ENCODE data around the gene SCNN1B.
"Not testable (repeated sequence)": the region's sequence is repeated elsewhere in the genome, so short reads cannot be mapped to it uniquely, and the experiment has no call there.

Gene SCNN1B, protein sequence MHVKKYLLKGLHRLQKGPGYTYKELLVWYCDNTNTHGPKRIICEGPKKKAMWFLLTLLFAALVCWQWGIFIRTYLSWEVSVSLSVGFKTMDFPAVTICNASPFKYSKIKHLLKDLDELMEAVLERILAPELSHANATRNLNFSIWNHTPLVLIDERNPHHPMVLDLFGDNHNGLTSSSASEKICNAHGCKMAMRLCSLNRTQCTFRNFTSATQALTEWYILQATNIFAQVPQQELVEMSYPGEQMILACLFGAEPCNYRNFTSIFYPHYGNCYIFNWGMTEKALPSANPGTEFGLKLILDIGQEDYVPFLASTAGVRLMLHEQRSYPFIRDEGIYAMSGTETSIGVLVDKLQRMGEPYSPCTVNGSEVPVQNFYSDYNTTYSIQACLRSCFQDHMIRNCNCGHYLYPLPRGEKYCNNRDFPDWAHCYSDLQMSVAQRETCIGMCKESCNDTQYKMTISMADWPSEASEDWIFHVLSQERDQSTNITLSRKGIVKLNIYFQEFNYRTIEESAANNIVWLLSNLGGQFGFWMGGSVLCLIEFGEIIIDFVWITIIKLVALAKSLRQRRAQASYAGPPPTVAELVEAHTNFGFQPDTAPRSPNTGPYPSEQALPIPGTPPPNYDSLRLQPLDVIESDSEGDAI

GRCh38 chr16:23302045-23302956, at the start of gene SCNN1B:
Gene SCNN1B (plus strand): TSS chr16:23302302. CDS start chr16:23348600, 46,298 bp downstream.
- DNase-seq, result no peak

DNA sequence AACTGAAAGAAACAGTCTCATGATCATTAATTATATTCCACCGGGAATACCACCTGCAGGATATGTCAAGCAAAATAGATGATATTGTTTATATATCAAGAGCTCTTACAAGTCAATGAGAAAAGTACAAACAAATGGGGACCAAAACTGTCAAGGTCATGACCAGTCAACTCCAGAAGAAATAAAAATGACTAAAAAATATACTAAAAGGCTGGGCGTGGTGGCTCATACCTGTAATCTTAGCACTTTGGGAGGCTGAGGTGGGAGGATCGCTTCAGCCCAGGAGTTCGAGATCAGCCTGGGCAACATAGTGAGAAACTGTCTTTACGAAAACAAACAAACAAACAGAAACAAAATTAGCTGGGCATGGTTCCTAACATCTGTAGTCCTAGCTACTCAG, 49.8 kb upstream of the SCNN1B start:
- no peak for DNase-seq

- DNase-seq, result not testable (repeated sequence)
Measured at GRCh38 chr16:23253650-23254049, 48.5 kb upstream of the SCNN1B start.

GRCh38 chr16:23254338-23254737, 47.8 kb upstream of the SCNN1B start:
- no peak for DNase-seq

DNA sequence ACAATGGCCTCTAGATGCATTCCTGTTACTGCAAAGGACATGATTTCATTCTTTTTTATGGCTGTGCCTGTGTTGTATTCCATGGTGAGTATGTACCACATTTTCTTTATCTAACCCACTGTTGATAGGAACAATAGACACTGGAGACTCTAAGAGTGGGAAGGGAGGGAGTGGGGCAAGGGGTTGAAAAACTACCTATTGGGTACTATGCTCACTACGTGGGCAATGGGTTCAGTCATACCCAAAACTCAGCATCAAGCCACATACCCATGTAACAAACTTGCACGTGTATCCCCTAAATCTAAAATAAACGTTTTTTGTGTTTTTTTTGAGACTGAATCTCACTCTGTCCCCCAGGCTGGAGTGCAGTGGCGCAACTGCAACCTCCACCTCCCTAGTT, 47.1 kb upstream of the SCNN1B start:
- DNase-seq, result no peak

DNA sequence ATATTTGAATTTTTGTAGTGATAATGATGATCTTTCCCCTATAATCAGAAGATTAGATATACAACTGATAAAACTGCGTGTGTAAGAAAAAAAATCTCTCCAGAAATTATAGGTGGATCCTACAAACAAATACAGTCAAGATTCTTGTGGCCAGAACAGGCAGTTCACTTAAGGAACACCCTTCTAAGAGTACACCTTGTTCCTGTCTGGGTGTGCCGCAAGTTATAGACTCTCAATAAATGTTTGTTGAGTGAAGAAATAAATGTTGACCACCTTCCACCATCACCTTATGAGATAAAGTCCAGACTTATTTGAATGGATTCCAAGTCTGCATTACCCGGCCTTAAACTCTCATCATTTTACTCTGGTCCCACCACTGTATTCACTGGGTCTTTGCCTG, 45.7 kb upstream of the SCNN1B start:
- no peak for DNase-seq

DNA sequence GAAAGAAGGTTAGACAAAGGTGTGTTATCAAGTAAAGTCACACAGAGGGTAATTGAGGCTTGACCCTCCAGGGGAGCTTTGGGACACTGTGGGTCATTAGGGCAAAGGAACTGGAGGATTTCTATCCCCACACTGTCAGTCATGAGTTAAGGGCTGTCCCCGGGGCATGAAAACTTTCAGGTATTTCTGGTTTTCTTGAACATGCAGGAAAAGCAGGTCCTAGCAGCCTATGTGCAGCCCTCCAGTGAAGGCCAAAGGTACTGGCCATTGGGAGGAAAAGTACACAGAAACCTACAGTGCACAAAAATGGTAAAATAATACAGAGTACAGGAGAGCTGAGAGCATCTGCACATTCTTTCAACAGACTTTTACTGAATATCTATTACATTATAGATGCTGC, 44.4 kb upstream of the SCNN1B start:
- no peak for DNase-seq

- DNase-seq, result no peak
Measured at GRCh38 chr16:23258919-23259237, 43.2 kb upstream of the SCNN1B start.

GRCh38 chr16:23267647-23268046, 34.5 kb upstream of the SCNN1B start:
- DNase-seq, result no peak

DNA sequence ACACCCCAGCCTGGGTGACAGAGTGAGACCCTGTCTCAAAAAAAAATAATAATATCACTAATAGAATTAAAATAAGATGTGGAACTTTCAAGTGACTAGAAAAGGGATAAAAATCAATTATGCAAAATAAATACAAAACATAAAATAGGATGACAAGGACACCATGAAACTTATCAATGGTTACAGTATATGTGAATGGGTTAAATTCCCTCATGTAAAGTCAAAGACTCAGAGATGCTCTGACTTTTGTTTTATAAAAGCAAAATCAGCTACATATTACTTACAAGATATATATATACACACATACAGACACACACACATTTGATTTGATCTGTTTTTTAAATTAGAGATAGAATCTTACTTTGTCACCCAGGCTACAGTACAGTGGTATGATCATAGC, 33.5 kb upstream of the SCNN1B start:
- no peak for DNase-seq

DNA sequence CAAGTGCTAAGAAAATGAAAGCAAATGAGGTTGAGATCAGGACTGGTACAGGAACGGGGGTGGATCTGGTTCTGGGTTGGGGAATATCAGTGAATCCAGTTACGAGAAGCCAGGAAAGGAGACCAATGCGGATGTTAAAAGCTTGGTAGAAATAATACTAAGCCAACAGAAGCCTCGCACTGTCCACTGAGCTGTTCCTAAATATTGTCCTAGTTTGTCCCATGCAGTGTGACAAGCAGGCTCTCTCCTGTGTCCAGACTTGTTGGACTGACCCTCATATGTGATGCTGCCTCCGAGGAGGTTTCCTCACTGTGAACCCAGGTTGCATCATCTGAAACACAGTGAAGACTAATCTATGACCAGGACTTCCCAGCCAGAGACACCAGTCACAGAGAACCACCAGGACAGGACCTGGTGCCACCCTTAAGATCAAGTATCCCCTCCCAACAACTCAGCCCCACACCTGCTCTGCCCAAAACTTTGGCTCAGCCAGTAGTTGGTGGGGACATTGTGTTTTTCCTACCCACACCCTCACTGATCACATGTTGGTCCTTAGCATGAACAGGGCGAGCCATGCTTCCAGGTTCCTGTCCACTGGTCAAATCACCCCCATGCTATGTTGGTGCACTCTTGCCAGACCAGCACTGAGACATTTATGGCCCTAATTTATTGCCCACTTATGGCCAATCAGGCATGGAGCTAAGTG, 32.7 kb upstream of the SCNN1B start:
- DNase-seq, result no peak

DNA sequence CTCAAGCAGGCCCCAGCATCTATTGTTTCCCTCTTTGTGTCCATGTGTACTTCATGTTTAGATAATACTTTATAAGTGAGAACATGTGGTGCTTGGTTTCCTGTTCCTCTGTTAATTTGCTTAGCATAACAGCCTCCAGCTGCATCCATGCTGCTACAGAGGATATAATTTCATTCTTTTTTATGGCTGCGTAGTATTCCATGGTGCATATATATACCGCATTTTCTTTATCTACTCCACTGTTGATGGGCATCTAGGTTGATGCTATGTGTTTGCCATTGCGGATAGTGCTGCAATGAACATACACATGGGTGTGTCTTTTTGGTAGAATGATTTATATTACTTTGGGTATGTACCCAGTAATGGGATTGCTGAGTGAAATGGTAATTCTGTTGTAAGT, 31.4 kb upstream of the SCNN1B start:
- DNase-seq, result no peak

DNA sequence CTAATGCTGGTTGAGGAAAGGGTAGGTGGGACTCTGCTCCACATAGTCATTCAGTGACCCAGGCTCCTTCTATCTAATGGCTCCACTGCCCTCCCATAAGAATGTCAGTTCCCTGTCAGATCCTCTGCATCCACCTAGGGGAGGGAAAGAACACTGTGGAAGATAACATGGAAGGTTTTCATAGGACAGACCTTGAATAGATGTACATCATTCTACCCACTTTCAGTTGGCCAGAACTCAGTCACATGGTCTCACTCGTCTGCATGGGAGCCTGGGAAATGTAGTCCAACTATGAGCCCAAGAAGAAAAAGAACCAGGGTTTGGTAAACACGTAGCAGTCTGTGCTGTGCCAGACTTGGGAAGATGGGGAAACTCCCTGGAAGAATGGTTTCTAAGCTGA, 27.1 kb upstream of the SCNN1B start:
- DNase-seq, result no peak

GRCh38 chr16:23276821-23277220, 25.3 kb upstream of the SCNN1B start:
- DNase-seq, result no peak

DNA sequence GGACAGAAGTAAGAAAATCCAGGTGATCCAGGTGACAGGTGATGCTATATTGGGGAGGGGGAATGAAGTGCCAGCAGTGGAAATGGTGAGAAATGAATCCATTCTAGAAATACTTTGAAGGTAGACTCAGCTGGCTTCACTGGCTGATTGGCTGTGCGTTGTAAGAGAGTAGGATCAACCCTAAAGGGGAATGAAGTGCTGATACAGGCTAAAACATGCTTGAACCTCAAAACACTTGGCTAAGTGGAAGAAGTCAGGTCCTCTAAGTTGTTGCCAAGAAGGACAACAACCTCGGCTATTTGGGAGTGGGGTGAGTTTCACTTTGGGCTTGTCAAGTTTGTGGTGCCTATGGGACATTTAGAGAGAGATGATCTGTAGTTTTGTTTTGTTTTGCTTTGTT, 24.1 kb upstream of the SCNN1B start:
- no peak for DNase-seq

GRCh38 chr16:23279721-23280153, 22.4 kb upstream of the SCNN1B start:
- DNase-seq, result no peak

DNA sequence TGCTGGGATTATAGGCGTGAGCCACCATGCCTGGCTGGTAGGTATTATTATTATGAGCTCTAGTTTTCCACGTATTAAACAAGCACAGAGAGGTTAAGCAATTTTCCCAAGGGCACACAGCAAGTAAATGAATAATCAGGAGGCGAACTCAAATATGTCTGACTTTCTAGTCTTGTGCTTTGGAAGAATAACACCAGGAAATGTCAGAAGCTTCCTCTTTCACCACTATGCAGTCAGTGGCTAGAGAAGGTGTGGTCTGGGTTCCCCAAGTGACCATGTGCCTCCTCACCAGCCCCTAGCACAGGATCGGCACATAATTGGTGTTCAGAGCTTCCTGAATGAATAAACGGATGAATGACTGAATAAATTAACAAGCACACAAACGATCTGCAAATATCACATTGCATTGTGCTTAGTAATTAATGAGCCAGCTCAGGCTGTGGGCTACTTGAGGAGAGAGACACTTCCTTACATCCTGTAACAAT, 21.6 kb upstream of the SCNN1B start:
- no peak for DNase-seq

GRCh38 chr16:23282568-23282967, 19.5 kb upstream of the SCNN1B start:
- DNase-seq, result no peak

DNA sequence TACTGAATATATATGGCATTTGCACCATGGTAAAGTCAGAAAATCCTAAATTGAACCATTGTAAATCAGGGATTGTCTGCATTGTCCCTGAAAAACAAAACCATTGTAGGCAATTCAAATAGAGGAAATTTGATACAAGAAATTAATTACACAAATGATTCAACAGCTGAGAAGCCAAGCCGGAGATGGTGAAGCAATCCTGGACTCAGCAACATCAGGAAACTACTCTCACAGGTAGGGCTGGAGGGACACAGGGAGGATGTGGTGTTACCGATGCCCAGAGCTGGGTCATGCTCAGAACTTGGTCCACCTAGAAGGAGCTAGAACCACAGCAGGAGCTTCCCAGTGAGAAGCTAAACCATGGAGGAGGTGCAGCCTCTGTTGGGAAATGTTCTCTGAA, 18.5 kb upstream of the SCNN1B start:
- no peak for DNase-seq

DNA sequence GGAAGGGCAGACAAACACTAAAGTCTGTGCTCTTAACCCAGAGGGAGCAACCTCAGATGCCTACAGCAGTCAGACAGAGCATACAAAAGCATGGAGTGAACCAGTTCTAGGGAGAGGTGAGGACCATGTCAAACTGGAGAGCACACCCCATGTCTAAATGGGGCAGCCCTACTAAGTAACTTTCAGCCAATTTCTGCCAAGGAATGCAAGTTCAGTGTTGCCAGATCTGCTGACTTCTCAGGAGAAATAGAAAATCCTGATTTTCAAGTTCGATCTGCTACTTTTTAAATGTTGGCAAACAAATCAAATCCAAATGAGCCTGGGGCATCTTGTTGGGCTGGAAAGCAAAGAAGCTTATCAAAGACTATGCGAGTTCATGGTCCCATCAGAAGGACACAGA, 17.5 kb upstream of the SCNN1B start:
- no peak for DNase-seq

- no peak for DNase-seq
Measured at GRCh38 chr16:23286131-23286532, 16.0 kb upstream of the SCNN1B start.

DNA sequence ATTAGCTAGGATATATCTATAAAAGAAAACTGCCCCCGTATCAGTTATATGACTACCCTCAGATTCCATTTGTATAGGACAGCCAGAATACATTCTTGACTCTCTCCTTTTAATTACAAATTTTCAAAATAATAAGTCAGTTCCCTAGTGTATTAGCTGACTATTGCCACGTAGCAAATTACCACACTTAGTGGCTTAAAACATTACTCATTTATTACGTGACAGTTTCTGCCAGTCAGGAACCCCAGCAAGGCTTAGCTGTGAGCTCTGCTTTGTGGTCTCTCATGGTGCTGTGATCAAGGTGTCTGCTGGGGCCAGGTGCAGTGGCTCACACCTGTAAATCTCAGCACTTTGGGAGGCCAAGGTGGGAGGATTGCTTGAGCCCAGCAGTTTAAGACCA, 13.9 kb upstream of the SCNN1B start:
- no peak for DNase-seq

Data from right forelimb (tissue), 1 donor.